Vagina (tissue), 2 donors: ENCODE data around the gene HTRA2. TPM values are rescaled to one million over a fixed set of nuclear protein-coding genes. Genes with fewer than 3 reads are reported as not detected.

ENCODE experiments used
- DNase-seq, 2 donors: peaks; one replicate each; pipeline ENCODE4 v3.0.0-alpha.2; 2017; ENCODE audit errors: extremely low spot score in 2 of 2
- H3K27ac ChIP-seq: fragments of 200-600 bp; sonication (generic); one replicate; pipeline ENCODE4 v1.5.1; 2019
- H3K27me3 ChIP-seq: fragments of 200-600 bp; sonication (generic); one replicate; pipeline ENCODE4 v1.5.1; 2019
- H3K36me3 ChIP-seq, 2 donors: fragments of 200-600 bp; sonication (generic); one replicate each; pipeline ENCODE4 v1.5.1; 2017 to 2019
- H3K4me1 ChIP-seq: fragments of 200-600 bp; sonication (generic); one replicate; pipeline ENCODE4 v1.5.1; 2019
- H3K4me3 ChIP-seq, 2 donors: fragments of 200-600 bp; sonication (generic); 1 replicate in 1 of 2; 2 replicates in 1 of 2; pipeline ENCODE4 v1.5.1; 2016 to 2019
- H3K9me3 ChIP-seq: fragments of 200-600 bp; sonication (generic); one replicate; pipeline ENCODE4 v1.5.1; 2019
- CTCF ChIP-seq, 3 experiments: fragments of 450-650 bp in 2 of 3; fragments of 200-600 bp in 1 of 3; sonication (generic) in 1 of 3; IDR thresholded peaks; one replicate each; pipeline ENCODE4 v1.5.1; 2017 to 2019; ENCODE audit warnings: antibody characterized with exemption in 3 of 3, mild to moderate bottlenecking in 2 of 3, moderate library complexity in 2 of 3
- POLR2A ChIP-seq, 2 donors: fragments of 450-650 bp; IDR thresholded peaks; one replicate each; pipeline ENCODE4 v1.6.1; 2017; ENCODE audit warnings: antibody characterized with exemption in 2 of 2, mild to moderate bottlenecking in 2 of 2, moderate library complexity in 2 of 2
- POLR2AphosphoS5 ChIP-seq, 2 donors: sonication (generic); formaldehyde crosslinking; IDR thresholded peaks; one replicate each; pipeline ENCODE4 v1.9.0; 2017; ENCODE audit warnings: antibody characterized with exemption in 2 of 2, mild to moderate bottlenecking in 2 of 2, low read depth in 1 of 2; ENCODE audit not compliant: insufficient read depth in 1 of 2
- intact Hi-C: fragments of 100-400 bp; cut with DNase I; formaldehyde crosslinking; loops from one replicate; pipeline ENCODE4 v1.15.1; 2023
- total RNA-seq: library from RNA; depleted of rRNA; stranded (reverse); fragments of >200 nt; gene quantifications from one replicate; pipeline ENCODE4 v1.2.3, GENCODE V29; 2016

The HTRA2 gene
- total RNA-seq, 1 donor from 2014 or later: 24.3 TPM

- Histone ChIP-seq H3K4me1 (peaks cover 38% of the 10 kb centered on the region), H3K27me3 (no peaks in the 10 kb centered on the region), H3K4me3 (no peak overlapping the region), H3K9me3 (no peaks in the 10 kb centered on the region), H3K27ac (no peak overlapping the region), H3K36me3 (no peaks in the 10 kb centered on the region)
- intact Hi-C loops: no loop called here
- no peak for DNase-seq
- no peak for TF ChIP-seq POLR2A (IDR thresholded peaks at IDR 0.05)
- no peak for TF ChIP-seq POLR2AphosphoS5 (IDR thresholded peaks at IDR 0.05; ENCODE audit: insufficient read depth in 1 of 2, low read depth in 1 of 2)
- TF ChIP-seq CTCF (IDR thresholded peaks at IDR 0.05): no peak
Observed at GRCh38 chr2:74551942-74552913, 22.5 kb downstream of the HTRA2 start.

GRCh38 chr2:74552914-74553811 is 23.4 kb downstream of the HTRA2 start:
- TF ChIP-seq CTCF (IDR thresholded peaks at IDR 0.05): no peak
- TF ChIP-seq POLR2A (IDR thresholded peaks at IDR 0.05): no peak
- Histone ChIP-seq H3K27me3 (no peaks in the 10 kb centered on the region), H3K27ac (peak overlapping the region; percentile 85), H3K4me3 (peak overlapping the region; percentile 61 to 86), H3K4me1 (peaks cover 38% of the 10 kb centered on the region), H3K9me3 (no peaks in the 10 kb centered on the region), H3K36me3 (no peaks in the 10 kb centered on the region)
- peak in 1 of 2 donors; percentile 87 for DNase-seq
- intact Hi-C loops: no loop called here

GRCh38 chr2:74553892-74554819 is 24.4 kb downstream of the HTRA2 start, which contains the start of the genes DOK1 and LOXL3:
DOK1 (plus strand) TSS chr2:74554720; CDS start chr2:74554755, 35 bp downstream.
LOXL3 (minus strand) TSS chr2:74553942; CDS start chr2:74552634, 1,308 bp downstream.
- H3K4me3 ChIP-seq: peak within 1 kb of the TSS; percentile 61 to 86
- peaks cover 36% of the 10 kb centered on the region for H3K4me1 ChIP-seq
- peak in 1 of 2 donors; percentile 91 for DNase-seq
- intact Hi-C loops: no loop called here
- peak within 1 kb of the TSS; percentile 85 for H3K27ac ChIP-seq
- H3K27me3 ChIP-seq: no peaks in the 10 kb centered on the region
- H3K36me3 ChIP-seq: no peaks in the 10 kb centered on the region
- TF ChIP-seq CTCF (IDR thresholded peaks at IDR 0.05) (no peak), POLR2AphosphoS5 (IDR thresholded peaks at IDR 0.05; ENCODE audit: insufficient read depth in 1 of 2, low read depth in 1 of 2) (peak; percentile 11 to 65), POLR2A (IDR thresholded peaks at IDR 0.05) (no peak)
- no peaks in the 10 kb centered on the region for H3K9me3 ChIP-seq

GRCh38 chr2:74554820-74555531 is 25.2 kb downstream of the HTRA2 start:
- intact Hi-C loops: no loop called here
- Histone ChIP-seq H3K9me3 (no peaks in the 10 kb centered on the region), H3K4me3 (peak overlapping the region; percentile 61 to 86), H3K27me3 (no peaks in the 10 kb centered on the region), H3K36me3 (no peaks in the 10 kb centered on the region), H3K27ac (peak overlapping the region; percentile 85), H3K4me1 (peaks cover 29% of the 10 kb centered on the region)
- TF ChIP-seq POLR2AphosphoS5 (IDR thresholded peaks at IDR 0.05; ENCODE audit: insufficient read depth in 1 of 2, low read depth in 1 of 2) (no peak), CTCF (IDR thresholded peaks at IDR 0.05) (no peak), POLR2A (IDR thresholded peaks at IDR 0.05) (peak in 1 of 2 donors; percentile 10)
- DNase-seq: peak in 1 of 2 donors; percentile 89
